HEK293T (cell line): Measurements from ENCODE around the gene PRRT1B.

Source experiments
- CTCF ChIA-PET: fragments of 350-600 bp; formaldehyde crosslinking; extraction: SDS; loops from one replicate; lab custom pipeline; 2021; ENCODE audit warnings: antibody characterized with exemption, inconsistent platforms; lab: Yijun Ruan, JAX
- POLR2A ChIA-PET: fragments of 350-600 bp; formaldehyde crosslinking; extraction: SDS; loops from one replicate; lab custom pipeline; 2020; ENCODE audit warnings: antibody characterized with exemption, inconsistent platforms; lab: Yijun Ruan, JAX
- DNase-seq: peaks from one replicate; pipeline ENCODE4 v3.0.0; 2012; ENCODE audit warnings: mixed read lengths; ENCODE audit errors: extremely low spot score
- ARNT ChIP-seq: fragments of 450-650 bp; IDR thresholded peaks from 2 replicates; pipeline ENCODE4 v1.6.1; 2017; ENCODE audit warnings: mild to moderate bottlenecking
- BHLHE40 ChIP-seq: fragments of 450-650 bp; IDR thresholded peaks from 2 replicates; pipeline ENCODE4 v1.6.1; 2016; ENCODE audit warnings: mild to moderate bottlenecking, moderate library complexity, borderline replicate concordance
- CTBP1 ChIP-seq: fragments of 450-650 bp; IDR thresholded peaks from 2 replicates; pipeline ENCODE4 v1.6.1; 2016; ENCODE audit warnings: borderline replicate concordance
- ELF4 ChIP-seq: fragments of 450-650 bp; IDR thresholded peaks from 2 replicates; pipeline ENCODE4 v1.6.1; 2017; ENCODE audit warnings: antibody characterized with exemption
- FOXA1 ChIP-seq: fragments of 450-650 bp; IDR thresholded peaks from 2 replicates; pipeline ENCODE4 v1.6.1; 2016; ENCODE audit warnings: mild to moderate bottlenecking
- FOXK2 ChIP-seq: fragments of 450-650 bp; IDR thresholded peaks from 2 replicates; pipeline ENCODE4 v1.6.1; 2016; ENCODE audit warnings: mild to moderate bottlenecking
- FOXM1 ChIP-seq: fragments of 450-650 bp; IDR thresholded peaks from 2 replicates; pipeline ENCODE4 v1.6.1; 2017; ENCODE audit warnings: mild to moderate bottlenecking, borderline replicate concordance
- HDGF ChIP-seq: fragments of 450-650 bp; IDR thresholded peaks from 2 replicates; pipeline ENCODE4 v1.6.1; 2017; ENCODE audit warnings: antibody characterized with exemption, borderline replicate concordance
- L3MBTL2 ChIP-seq: fragments of 450-650 bp; conservative IDR thresholded peaks from 2 replicates; pipeline ENCODE4 v1.6.1; 2016; ENCODE audit warnings: mild to moderate bottlenecking
- LEF1 ChIP-seq: fragments of 450-650 bp; IDR thresholded peaks from 2 replicates; pipeline ENCODE4 v1.6.1; 2017; ENCODE audit warnings: mild to moderate bottlenecking, borderline replicate concordance
- NFRKB ChIP-seq: fragments of 450-650 bp; IDR thresholded peaks from 2 replicates; pipeline ENCODE4 v1.6.1; 2016; ENCODE audit warnings: mild to moderate bottlenecking, moderate library complexity
- PKNOX1 ChIP-seq: fragments of 450-650 bp; IDR thresholded peaks from 2 replicates; pipeline ENCODE4 v1.6.1; 2016
- SP1 ChIP-seq: fragments of 450-650 bp; IDR thresholded peaks from 2 replicates; pipeline ENCODE4 v1.6.1; 2017
- SUZ12 ChIP-seq: fragments of 450-650 bp; IDR thresholded peaks from 2 replicates; pipeline ENCODE4 v1.6.1; 2016; ENCODE audit warnings: mild to moderate bottlenecking
- TARDBP ChIP-seq: fragments of 450-650 bp; IDR thresholded peaks from 2 replicates; pipeline ENCODE4 v1.6.1; 2016
- ZNF384 ChIP-seq: fragments of 450-650 bp; IDR thresholded peaks from 2 replicates; pipeline ENCODE4 v1.6.1; 2016

Gene PRRT1B

GRCh38 chr9:131525643-131526565 is 19.4 kb upstream of the PRRT1B start:
- ChIA-PET POLR2A (no interaction called here), CTCF (no interaction called here)
- TF ChIP-seq SUZ12 (no peak), PKNOX1 (no peak), FOXA1 (no peak), TARDBP (no peak), FOXM1 (no peak), L3MBTL2 (no peak), CTBP1 (no peak), HDGF (no peak), SP1 (no peak), NFRKB (no peak), FOXK2 (no peak), ZNF384 (no peak)
- no peak for DNase-seq

GRCh38 chr9:131528186-131528585 is 17.1 kb upstream of the PRRT1B start:
- no peak for DNase-seq
- ChIA-PET POLR2A (no interaction called here), CTCF (no interaction called here)
- no peak for TF ChIP-seq ELF4
- TF ChIP-seq BHLHE40: no peak
- no peak for TF ChIP-seq CTBP1
- TF ChIP-seq HDGF: no peak
- TF ChIP-seq FOXK2: no peak
- no peak for TF ChIP-seq L3MBTL2
- TF ChIP-seq SP1: no peak
- TF ChIP-seq SUZ12: no peak
- TF ChIP-seq NFRKB: no peak
- TF ChIP-seq PKNOX1: no peak

GRCh38 chr9:131528886-131529505 is 16.3 kb upstream of the PRRT1B start:
- POLR2A ChIA-PET: no interaction called here
- CTCF ChIA-PET: no interaction called here
- DNase-seq: no peak
- TF ChIP-seq ELF4: no peak
- no peak for TF ChIP-seq BHLHE40
- TF ChIP-seq HDGF: no peak
- TF ChIP-seq FOXA1: no peak
- TF ChIP-seq L3MBTL2: no peak
- no peak for TF ChIP-seq FOXK2
- TF ChIP-seq ARNT: no peak
- TF ChIP-seq FOXM1: no peak
- TF ChIP-seq LEF1: no peak
- no peak for TF ChIP-seq CTBP1
- TF ChIP-seq SUZ12: no peak
- TF ChIP-seq PKNOX1: no peak
- TF ChIP-seq ZNF384: no peak
- TF ChIP-seq NFRKB: no peak
- TF ChIP-seq TARDBP: no peak

- no peak for DNase-seq
- CTCF ChIA-PET: no interaction called here
- TF ChIP-seq PKNOX1 (no peak), CTBP1 (no peak), HDGF (no peak), SP1 (no peak)
- POLR2A ChIA-PET: interaction anchor here (0.8 kb wide), 1 partner anchor 17 kb away, joined by 3 read pairs; no protein-coding TSS in a partner anchor
These were observed 15.5 kb upstream of the PRRT1B start for GRCh38 chr9:131529597-131530545.

GRCh38 chr9:131530546-131530919 is 14.8 kb upstream of the PRRT1B start:
- ChIA-PET POLR2A (interaction anchor here (1.0 to 1.3 kb wide), 3 partner anchors 14 to 214 kb away, joined by 3 to 4 read pairs (median 3); partner anchors contain the start of gene PRRT1B), CTCF (no interaction called here)
- peak; percentile 66 for DNase-seq
- TF ChIP-seq NFRKB: no peak
- TF ChIP-seq L3MBTL2: peak; percentile 72
